HPDE6-E6E7 (cell line): Measurements from ENCODE around the gene DNAAF5.

Experiments
- DNase-seq: peaks from one replicate; pipeline ENCODE4 v3.0.0; 2011; ENCODE audit warnings: missing footprints; ENCODE audit errors: extremely low spot score

DNAAF5 gene

DNA sequence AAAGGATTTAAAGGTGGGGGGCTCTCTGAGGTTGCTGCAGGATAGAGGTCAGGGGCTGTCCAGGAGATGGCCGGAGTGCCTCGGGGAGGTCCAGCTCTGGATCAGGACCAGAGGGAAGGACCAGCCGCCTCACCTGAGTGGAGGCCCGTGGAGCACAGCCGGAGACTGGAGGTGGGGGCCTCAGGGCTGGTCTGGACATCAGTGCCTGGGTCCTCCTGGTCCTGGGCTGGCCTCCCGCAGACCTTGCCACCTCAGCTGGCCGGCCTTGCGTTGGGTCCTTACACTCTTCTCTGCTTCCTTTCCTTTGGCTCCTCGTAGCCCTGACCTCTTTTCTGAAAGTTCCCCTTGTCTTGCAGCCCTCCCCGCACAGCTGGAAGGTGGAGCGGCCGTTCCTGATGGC lies 107.8 kb downstream of the DNAAF5 start:
- no peak for DNase-seq

GRCh38 chr7:835021-835420 lies 108.5 kb downstream of the DNAAF5 start:
- DNase-seq: no peak

DNA sequence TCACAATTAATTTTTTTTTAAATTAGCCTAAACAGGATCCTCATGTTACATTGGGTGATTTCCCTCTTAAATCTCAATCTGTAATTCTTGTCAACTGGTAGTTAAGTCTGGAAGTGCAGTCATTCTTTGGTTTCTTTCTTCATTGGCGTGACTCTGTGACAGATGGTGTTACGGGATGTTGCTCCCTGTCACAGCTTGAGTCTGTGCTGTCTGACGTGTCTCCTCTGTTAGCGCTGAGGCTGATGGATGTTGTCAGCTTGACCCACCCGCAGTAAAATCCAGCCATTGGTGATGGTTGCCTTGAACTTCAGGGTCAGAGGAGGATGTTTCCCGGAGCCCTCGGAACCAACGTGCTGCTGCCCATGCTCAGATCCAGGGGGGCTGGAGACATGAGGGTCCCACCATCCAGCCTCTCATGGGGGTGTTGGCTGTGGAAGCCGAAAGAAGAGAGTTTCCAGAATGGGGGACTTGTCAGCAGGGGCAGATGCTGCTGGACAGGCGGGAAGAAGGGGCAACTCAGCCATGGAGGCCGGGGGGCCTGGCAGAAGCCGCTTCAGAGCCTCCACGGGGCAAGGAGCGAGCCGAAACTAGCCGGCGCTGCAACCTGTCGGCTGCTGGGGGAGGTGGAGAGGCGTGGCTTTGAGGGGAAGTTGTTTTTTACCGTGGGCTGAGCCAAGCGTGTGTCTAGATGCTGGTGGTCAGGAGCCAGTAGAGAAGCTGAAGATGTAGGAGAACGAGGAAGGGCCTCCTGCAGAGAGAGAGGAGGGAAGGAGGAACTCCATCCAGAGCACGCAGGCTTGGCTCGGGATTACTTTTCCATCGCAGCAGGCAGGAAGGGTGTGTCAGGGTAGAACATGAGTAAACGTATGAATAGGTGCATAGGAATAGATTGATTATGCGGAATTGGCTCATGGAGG lies 109.2 kb downstream of the DNAAF5 start:
- peak; percentile 69 for DNase-seq
